Small intestine (tissue), 7 donors: ENCODE measurements around the gene CD53. TPM values are rescaled to one million over a fixed set of nuclear protein-coding genes. Genes with fewer than 3 reads are reported as not detected.
"Not testable (repeated sequence)": the region's sequence is repeated elsewhere in the genome, so short reads cannot be mapped to it uniquely, and the experiment has no call there.

ENCODE experiments used
- DNase-seq, 2 donors: peaks; one replicate each; pipeline versions ENCODE4 v3.0.0 to v3.0.0-alpha.2; 2013
- FAIRE-seq: peaks from 2 replicates; lab custom pipeline; 2012; peaks lifted over from hg19 to GRCh38; lab: Jason Lieb, UNC
- H3K27ac ChIP-seq, 3 donors: one replicate each; pipeline ENCODE4 v1.5.1; 2013; ENCODE audit warnings: low read length in 2 of 3, mild to moderate bottlenecking in 2 of 3, control low read depth in 1 of 3, inconsistent platforms in 1 of 3, low read depth in 1 of 3, moderate library complexity in 1 of 3
- H3K27me3 ChIP-seq, 3 donors: one replicate each; pipeline ENCODE4 v1.6.1; 2013; ENCODE audit warnings: low read length in 3 of 3, inconsistent platforms in 1 of 3; ENCODE audit not compliant: control insufficient read depth in 3 of 3, insufficient read depth in 3 of 3
- H3K36me3 ChIP-seq, 3 donors: one replicate each; pipeline ENCODE4 v1.6.1; 2013; ENCODE audit warnings: low read length in 3 of 3, inconsistent platforms in 1 of 3, low read depth in 1 of 3, mild to moderate bottlenecking in 1 of 3, moderate library complexity in 1 of 3; ENCODE audit not compliant: control insufficient read depth in 3 of 3, insufficient read depth in 2 of 3
- H3K4me1 ChIP-seq, 3 donors: one replicate each; pipeline ENCODE4 v1.6.1; 2013; ENCODE audit warnings: low read length in 2 of 3, inconsistent platforms in 1 of 3, low read depth in 1 of 3, mild to moderate bottlenecking in 1 of 3, moderate library complexity in 1 of 3; ENCODE audit not compliant: control insufficient read depth in 3 of 3, insufficient read depth in 2 of 3
- H3K4me3 ChIP-seq, 3 donors: one replicate each; pipeline ENCODE4 v1.5.1; 2013; ENCODE audit warnings: low read length in 3 of 3, control low read depth in 1 of 3, inconsistent platforms in 1 of 3, low read depth in 1 of 3, mild to moderate bottlenecking in 1 of 3, moderate library complexity in 1 of 3
- H3K9me3 ChIP-seq, 2 donors: one replicate each; pipeline ENCODE4 v1.6.1; 2013; ENCODE audit warnings: low read depth in 1 of 2, low read length in 1 of 2; ENCODE audit not compliant: control insufficient read depth in 2 of 2, insufficient read depth in 1 of 2
- WGBS, 3 donors: extraction: QIAGEN DNeasy Blood & Tissue Kit; methylation state at CpG; one replicate each; pipeline ENCODE4 v1.1.7; 2013; 5-methylcytosine and 5-hydroxymethylcytosine counted together
- polyA plus RNA-seq, 4 donors: library from polyadenylated mRNA; stranded (reverse) in 3 of 4; unstranded in 1 of 4; fragments of 200-250 nt in 3 of 4; fragments of 120-200 nt in 1 of 4; gene quantifications; one replicate each; pipeline versions ENCODE4 v1.2.1 to v1.2.3, GENCODE V29; 2013
- donor health status: healthy with polysubstance abuse.
- donor health status: control.
- donor health status: control.
- donor health status: Bipolar disorder and iron deficiency.
- donor health status: healthy.

The CD53 gene
- polyA plus RNA-seq, 4 donors = 9.6 to 35.8 (median 18.1) TPM

GRCh38 chr1:110853135-110853534, 19.8 kb upstream of the CD53 start:
- DNase-seq = no peak
- Histone ChIP-seq H3K9me3 (no peaks in the 10 kb centered on the region), H3K27ac (no peak overlapping the region), H3K27me3 (no peaks in the 10 kb centered on the region), H3K4me1 (no peaks in the 10 kb centered on the region), H3K36me3 (no peaks in the 10 kb centered on the region), H3K4me3 (no peak overlapping the region)
- no peak for FAIRE-seq
- WGBS, 3 donors = 50 to 68% (median 60%) methylated on average over 3 of the region's 3 CpGs

GRCh38 chr1:110856410-110856809, 16.5 kb upstream of the CD53 start:
- Histone ChIP-seq H3K27me3 (peaks cover 0 to 2% (median 0%) of the 10 kb centered on the region in 3 donors), H3K27ac (no peak overlapping the region), H3K4me1 (no peaks in the 10 kb centered on the region), H3K4me3 (no peak overlapping the region), H3K9me3 (no peaks in the 10 kb centered on the region), H3K36me3 (no peaks in the 10 kb centered on the region)
- WGBS, 3 donors = 63 to 74% (median 67%) methylated on average over 2 of the region's 2 CpGs
- DNase-seq = no peak
- FAIRE-seq = no peak

GRCh38 chr1:110857964-110858948, 14.7 kb upstream of the CD53 start:
- WGBS, 3 donors = 57 to 67% (median 62%) methylated on average over 7 of the region's 7 CpGs
- Histone ChIP-seq H3K36me3 (no peaks in the 10 kb centered on the region), H3K4me1 (no peaks in the 10 kb centered on the region), H3K4me3 (no peak overlapping the region), H3K27me3 (peaks cover 0 to 2% (median 0%) of the 10 kb centered on the region in 3 donors), H3K27ac (no peak overlapping the region), H3K9me3 (no peaks in the 10 kb centered on the region)
- no peak for DNase-seq
- FAIRE-seq = no peak

- Histone ChIP-seq H3K27ac (no peak overlapping the region), H3K9me3 (peaks cover 0 to under 1% of the 10 kb centered on the region in 2 donors), H3K4me3 (no peak overlapping the region), H3K4me1 (no peaks in the 10 kb centered on the region), H3K27me3 (peaks cover 0 to 2% (median 0%) of the 10 kb centered on the region in 3 donors), H3K36me3 (no peaks in the 10 kb centered on the region)
- 43 to 66% (median 52%) methylated on average over 2 of the region's 2 CpGs for WGBS, 3 donors
- DNase-seq (no peak), FAIRE-seq (no peak)
These were observed 13.9 kb upstream of the CD53 start for GRCh38 chr1:110859062-110859461.

- no peak for FAIRE-seq
- Histone ChIP-seq H3K9me3 (peaks cover 0 to 3% of the 10 kb centered on the region in 2 donors), H3K27ac (no peak overlapping the region), H3K36me3 (no peaks in the 10 kb centered on the region), H3K4me1 (no peaks in the 10 kb centered on the region), H3K27me3 (peaks cover 0 to 2% (median 0%) of the 10 kb centered on the region in 3 donors), H3K4me3 (no peak overlapping the region)
- DNase-seq = no peak
- 63 to 75% (median 73%) methylated on average over 2 of the region's 2 CpGs for WGBS, 3 donors
These were observed 12.8 kb upstream of the CD53 start for GRCh38 chr1:110860174-110860573.

- H3K27ac ChIP-seq, H3K27me3 ChIP-seq, H3K4me3 ChIP-seq, DNase-seq, H3K36me3 ChIP-seq, FAIRE-seq, H3K9me3 ChIP-seq, H3K4me1 ChIP-seq: not testable (repeated sequence)
- 59 to 69% (median 64%) methylated on average over 2 of the region's 2 CpGs for WGBS, 3 donors
These were observed 12.3 kb upstream of the CD53 start for GRCh38 chr1:110860620-110861019.

GRCh38 chr1:110861942-110862341, 11.0 kb upstream of the CD53 start:
- H3K27me3 ChIP-seq, H3K9me3 ChIP-seq, DNase-seq, H3K4me3 ChIP-seq, H3K36me3 ChIP-seq, H3K4me1 ChIP-seq, H3K27ac ChIP-seq, FAIRE-seq: not testable (repeated sequence)
- WGBS, 3 donors = 77 to 96% (median 89%) methylated on average over 1 of the region's 1 CpG

- H3K9me3 ChIP-seq = peaks cover 0 to 3% of the 10 kb centered on the region in 2 donors
- H3K4me1 ChIP-seq = no peaks in the 10 kb centered on the region
- H3K36me3 ChIP-seq = no peaks in the 10 kb centered on the region
- H3K27me3 ChIP-seq = no peaks in the 10 kb centered on the region
- no peak overlapping the region for H3K4me3 ChIP-seq
- 27 to 41% (median 29%) methylated on average over 1 of the region's 1 CpG for WGBS, 3 donors
- FAIRE-seq = no peak
- DNase-seq = no peak
- H3K27ac ChIP-seq = no peak overlapping the region
These were observed 8.7 kb upstream of the CD53 start for GRCh38 chr1:110864287-110864686.
